GM18909 (cell line): ENCODE measurements around the gene REXO1.
"Not testable (repeated sequence)": the region's sequence is repeated elsewhere in the genome, so short reads cannot be mapped to it uniquely, and the experiment has no call there.

ENCODE experiments used
- ATAC-seq: cut with Tn5 transposase; IDR thresholded peaks from one replicate; pipeline ENCODE4 v1.9.1; 2021; ENCODE audit warnings: mild to moderate bottlenecking; ENCODE audit not compliant: unreplicated experiment, poor library complexity

Gene REXO1

DNA sequence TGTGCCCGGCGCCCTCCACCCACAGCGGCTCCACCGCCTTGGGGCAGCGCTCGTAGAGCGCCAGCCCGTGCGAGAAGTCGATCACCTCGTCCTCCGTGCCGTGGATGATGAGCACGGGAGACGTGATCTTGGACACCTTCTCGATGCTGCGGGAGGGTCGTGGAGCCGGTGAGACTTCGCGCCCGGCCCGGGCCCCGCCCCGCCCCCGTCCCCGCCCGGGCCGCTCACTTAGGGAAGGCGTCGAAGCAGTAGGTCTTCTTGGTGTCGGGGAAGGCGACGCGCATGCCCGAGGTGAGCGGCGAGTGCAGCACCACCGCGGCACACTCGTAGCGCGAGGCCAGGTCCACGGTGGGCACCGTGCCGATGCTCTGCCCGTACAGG lies 29.0 kb upstream of the REXO1 start:
- not testable (repeated sequence) for ATAC-seq

DNA sequence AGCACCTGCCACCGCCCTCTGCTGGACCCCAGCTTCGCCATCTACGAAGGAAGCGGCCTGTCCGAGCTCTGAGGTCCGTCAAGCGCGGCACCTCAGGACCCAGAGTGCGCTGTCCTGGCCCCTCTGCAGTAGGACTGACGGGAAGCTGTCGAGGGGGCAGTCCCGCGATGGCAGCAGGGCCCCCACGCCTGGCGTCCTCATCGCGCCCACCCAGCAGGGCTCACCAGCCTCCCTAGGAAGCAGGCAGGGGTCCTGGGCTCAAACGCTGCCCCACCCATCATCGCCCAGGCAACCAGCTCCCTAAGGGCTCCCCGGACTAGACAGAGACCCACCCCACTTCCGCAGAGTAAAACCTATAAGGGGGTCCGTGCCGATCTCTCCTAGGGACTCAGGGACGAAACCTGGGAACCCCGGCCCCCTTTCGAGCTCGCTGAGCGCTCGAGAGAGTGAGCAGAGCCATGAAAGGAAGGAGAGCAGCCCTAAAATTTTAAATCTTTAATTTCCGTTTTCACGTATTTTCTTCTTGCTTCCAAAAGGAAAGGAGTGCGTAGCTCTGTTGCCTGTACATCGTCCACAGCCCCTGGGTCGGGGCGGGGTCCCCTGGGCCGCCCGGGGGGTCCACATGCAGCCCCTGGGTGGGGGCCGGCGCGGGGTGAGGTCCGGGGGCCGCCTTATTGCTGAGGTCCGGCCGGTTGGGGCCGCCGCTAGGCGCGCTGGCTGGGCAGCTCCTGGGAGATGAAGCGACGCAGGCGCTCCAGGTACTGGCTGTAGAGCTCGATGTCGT lies 28.4 kb upstream of the REXO1 start:
- ATAC-seq = not testable (repeated sequence)

DNA sequence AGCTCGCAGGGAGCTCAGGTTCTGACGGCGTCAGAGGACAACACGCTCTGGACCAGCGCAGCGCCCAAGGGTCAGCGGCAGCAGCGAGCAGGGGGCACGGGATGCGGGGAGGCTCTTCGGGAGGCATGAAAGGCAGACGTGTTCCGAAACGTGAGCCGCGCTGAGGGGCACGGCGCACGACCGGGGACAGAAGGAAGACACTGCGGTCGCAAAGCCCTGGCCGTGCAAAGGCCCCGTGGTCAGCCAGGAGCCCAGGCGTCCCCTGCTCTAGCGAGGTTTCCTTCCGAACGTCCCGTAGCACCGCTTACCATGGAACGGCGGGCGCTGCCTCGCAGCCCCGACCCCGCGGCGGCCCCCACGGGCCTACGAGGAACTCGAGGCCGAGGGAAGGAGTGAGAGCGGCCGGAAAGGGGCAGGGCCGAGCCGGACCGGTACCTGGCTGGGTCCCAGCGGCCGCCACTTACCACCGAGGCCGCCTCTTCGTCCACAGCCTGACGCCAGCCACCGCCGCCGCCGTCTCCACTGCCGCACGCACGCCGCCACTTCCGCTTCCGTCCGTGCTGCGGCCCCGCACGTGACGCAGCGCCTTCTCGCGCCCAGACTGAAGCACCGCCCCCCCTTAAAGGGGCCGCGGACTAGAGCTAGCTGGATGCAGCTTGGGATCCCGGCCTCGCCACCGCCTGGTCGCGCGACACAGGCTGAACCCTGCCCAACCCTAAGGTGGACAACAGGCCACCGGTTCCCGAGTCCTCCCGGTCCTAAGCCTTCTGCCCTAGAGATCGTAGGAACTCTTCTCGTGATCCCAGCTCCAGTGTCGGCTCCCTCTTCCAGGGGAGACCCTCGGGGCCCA lies 27.6 kb upstream of the REXO1 start:
- ATAC-seq = peak; percentile 87

DNA sequence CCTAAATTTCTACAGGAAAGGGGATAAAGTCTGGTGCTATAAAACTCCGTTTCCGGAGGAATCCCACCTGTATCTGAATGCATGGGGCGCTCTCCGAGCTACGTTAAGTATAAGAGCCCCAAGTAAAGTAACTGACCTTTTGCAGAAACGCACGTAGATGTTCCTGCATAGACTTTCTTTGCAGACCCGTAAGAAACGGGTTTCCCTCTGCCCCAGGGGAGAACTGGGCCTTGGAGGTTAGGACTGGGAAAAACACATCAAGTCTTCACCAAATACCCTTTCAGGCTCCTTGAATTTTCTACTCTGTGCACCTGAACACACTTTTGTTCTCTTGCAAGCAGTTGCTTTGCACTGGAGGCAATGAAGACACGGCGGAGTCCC lies 27.0 kb upstream of the REXO1 start:
- ATAC-seq = not testable (repeated sequence)

DNA sequence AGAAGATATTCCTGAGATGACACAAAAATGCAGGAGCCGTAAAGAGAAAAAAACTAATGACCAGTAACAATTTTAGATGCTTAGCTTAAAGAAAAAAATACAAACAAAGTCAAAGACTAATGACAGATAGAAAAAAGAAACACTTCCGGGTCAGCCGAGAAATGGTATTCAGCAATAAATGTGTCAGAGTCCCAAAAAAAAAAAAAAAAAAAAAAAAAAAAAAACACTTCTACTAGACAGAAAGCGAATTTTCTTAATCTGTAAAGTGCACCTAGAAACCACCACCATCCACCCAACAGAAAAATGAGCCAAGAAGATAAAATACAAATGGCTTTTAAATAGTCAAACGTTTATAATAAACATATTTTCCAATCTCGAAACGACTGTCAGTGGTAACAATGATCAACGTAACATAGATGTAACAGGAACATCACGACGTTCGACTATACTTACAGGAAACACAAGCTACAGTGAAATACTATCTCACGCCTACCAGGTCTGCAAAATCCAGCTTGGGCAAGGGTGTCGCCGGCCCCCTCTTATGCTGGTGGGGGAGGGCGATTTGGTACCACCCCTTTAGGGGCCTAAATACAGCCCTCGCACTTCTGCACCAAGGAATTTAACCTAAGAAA lies 26.4 kb upstream of the REXO1 start:
- ATAC-seq = no peak

DNA sequence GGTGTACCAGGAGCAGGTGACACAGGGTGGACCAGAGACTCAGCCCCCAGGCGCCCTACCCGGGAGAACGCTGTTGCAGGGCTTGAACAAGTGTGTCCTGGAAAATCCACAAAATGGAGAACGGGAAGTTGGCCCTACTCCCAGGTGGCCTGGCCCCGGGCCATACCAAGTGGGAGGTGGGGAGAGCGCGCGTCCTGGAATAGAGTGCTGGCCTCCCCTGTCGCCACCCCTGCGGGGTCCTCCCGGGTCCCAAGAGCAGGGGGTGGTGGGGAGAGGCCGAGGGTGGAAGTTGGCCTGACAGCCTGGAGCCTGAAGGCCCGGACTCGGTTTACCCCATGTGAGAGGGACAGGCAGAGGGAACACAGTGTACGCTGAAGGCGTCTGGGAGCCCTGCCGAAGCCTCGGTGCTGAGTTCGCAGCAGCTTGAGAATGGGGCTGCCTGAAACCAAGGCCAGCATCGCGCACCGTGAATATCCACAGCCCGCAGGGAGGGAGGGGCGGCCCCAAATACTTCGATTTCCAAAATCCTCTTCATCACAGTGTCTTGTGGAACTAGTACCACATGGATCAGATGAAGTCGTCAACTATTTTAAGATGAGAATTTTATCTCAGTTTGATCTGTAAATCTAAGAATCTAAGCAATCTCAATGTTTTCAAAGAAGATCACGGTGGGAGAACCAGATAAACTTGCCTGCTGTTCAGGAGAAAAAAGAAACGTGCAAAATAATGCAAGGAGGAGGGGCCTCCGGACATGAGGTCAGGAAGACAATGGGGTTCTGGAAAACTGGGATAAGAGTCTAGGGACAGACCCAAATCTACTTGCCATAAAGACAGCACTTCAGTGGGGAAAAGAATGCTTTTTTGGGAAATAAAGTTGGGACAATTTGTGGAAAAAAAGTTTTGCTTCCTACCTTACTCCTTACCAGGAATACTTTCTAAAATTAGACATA lies 25.5 kb upstream of the REXO1 start:
- ATAC-seq = no peak

DNA sequence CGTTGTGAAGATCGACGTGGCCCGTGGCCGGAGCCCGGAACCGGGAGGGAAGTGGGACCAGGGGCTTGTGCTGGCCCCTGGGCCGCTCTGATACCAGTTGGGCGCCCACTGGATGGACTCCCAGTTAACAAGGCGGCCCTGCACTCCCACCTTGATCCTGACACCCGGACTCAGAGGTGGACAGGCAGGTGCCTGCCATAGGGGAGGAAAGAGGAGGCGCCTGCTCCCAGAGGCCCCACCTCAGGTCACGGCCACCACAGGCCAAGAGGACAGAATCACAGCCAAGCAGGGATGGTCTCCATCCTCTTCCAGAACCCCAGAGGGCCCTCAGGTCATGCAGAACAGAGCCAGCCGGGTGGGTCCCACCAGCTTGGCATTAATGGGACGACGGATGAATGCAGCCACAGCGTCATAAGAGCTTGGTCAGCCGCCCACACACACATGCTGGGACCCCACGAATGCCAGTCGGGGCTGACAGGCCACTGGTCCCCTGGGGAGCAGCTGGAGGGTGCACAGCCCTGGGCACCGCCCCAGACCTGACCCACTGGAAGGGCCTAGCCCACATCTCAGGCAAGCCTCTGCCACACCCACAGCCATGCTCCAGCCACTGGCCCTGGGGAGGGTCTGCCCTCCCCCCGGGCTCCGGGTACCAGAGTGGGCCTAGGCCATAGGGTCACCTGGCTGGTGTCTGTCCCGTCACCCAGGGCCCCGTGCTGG lies 24.7 kb upstream of the REXO1 start:
- no peak for ATAC-seq

DNA sequence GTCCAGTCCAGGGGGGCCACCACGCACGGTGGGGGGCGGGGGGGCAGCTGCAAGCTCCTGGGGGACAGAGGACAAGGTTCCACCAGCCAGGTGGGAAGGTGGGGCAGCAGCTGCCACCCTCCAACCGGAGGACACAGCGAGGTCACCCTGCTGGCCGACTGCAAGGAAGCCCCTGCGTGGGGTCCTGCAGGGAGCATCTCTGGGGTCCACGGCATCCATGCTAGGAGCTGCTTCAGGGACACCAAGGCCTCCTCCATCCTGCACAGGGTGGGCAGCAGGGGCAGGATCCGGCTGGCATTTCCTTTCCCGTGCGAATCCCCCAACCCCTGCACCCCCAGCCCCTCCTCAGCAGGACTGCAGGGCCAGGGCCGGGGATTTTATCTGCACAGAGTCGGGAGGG lies 23.3 kb upstream of the REXO1 start:
- no peak for ATAC-seq

DNA sequence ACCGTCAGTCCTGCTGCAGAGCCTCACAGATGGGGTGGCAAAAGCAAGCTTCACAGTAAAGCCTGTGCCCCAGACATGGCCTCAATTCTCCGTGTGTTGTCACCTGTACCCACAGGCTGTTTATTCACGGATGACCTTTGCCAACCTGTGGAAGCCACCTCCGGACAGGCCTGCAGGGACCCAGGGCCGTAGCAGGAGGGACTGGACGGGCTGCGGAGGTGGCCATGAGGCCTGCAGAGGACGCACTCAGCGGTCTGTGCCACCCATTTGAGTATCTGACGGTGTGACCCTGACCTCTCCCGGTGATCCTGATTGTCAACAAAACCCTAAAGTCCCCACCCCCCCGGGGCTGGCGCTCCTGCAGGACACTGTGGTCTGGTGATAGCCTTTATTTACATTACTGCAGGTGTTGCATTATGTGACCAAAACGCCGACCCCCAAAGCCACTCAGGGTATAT lies 22.9 kb upstream of the REXO1 start:
- ATAC-seq = no peak

DNA sequence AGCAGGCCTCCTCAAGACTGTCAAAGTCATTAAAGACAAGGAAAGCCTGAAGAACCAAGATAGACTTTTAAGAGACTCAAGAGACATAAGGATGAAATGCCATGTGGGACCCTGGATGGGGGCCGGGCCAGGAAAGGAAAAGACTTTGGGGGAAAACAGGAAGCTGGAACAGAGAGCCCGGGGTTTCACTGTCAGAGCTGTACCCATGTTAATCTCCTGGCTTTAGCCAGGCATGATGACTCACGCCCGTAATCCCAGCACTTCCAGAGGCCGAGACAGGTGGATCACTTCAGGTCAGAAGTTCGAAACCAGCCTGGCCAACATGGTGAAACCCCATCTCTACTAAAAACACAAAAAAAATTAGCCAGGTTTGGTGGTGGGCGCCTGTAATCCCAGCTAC lies 20.7 kb upstream of the REXO1 start:
- ATAC-seq = no peak

DNA sequence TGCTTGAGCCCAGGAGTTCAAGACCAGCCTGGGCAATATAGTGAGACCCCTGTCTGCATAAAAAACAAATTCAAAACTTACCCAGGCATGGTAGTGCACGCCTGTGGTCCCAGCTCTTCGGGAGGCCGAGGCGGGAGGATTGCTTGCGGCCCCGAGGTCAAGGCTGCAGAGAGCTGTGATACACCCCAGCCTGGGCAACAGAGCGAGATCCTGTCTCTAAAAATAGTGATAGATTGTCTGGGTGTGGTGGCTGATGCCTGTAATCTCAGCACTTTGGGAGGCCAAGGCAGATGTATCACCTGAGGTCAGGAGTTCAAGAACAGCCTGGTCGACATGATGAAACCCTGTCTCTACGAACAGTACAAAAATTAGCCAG lies 19.1 kb upstream of the REXO1 start:
- no peak for ATAC-seq

DNA sequence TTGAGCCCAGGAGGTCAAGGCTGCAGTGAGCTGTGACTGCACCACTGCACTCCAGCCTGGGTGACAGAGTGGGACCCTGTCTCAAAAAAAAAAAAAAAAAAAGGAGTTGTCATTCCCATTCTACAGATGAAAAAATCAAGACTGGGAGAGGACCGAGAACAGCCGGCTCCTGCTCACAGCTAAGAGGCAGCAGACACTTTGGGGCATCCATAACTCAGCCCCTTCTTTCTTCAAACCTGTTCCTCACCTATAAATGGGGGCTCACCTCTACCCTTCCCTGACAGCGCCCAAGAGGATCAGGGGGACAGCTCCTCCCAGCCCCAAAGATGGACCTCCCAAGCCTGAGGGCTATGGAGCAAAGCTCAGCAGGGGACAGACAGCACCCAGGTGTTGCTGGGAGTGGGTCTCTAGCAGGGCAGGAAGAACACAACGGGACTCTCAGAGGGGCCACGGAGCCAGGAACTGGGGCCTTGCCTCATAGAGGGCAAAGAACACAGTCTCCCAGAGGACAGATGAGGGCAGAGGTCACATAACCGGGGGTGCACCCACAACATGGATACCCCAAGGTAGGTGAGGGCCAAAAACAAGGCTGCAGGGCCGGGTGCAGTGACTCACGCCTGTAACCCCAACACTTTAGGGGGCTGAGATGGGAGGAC lies 18.5 kb upstream of the REXO1 start:
- ATAC-seq = no peak

DNA sequence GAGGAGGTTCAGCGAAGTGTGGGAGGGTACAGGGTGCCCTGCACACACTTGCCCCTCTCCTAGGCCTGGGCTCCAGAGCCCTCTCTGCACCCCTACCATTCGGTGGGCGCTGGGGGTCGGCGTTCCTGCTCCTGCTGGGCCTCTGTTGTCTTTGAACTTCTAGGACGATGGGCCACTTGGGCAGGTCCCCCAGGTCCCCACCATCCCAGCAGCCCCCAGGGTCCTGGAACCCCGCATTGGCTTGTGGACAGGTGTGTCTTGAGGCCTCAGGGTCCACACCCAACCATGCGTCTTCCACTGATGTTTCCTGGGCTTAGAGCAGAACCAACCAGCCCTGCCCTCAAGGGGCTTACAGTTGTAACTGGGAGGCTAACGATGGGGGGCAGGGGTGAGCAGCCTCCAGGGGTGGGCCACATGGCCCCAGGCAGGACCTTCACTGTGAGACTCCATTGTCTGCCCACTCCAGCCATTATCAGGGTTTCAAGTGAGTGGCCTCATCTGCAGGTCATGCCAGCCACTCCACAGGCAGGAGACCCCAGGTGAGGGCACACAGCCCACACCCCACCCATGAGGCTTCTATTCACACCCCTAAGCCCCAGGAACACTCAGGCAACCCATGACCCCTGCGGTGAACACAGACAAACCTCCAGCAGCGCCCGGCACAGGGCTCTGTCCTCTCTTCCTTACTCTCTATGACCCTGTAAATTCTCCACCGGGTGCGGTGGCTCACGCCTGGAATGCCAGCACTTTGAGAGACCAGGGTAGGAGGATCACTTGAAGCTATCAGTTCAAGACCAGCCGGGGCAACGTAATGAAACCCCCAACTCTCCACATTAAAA lies 17.1 kb upstream of the REXO1 start:
- no peak for ATAC-seq

DNA sequence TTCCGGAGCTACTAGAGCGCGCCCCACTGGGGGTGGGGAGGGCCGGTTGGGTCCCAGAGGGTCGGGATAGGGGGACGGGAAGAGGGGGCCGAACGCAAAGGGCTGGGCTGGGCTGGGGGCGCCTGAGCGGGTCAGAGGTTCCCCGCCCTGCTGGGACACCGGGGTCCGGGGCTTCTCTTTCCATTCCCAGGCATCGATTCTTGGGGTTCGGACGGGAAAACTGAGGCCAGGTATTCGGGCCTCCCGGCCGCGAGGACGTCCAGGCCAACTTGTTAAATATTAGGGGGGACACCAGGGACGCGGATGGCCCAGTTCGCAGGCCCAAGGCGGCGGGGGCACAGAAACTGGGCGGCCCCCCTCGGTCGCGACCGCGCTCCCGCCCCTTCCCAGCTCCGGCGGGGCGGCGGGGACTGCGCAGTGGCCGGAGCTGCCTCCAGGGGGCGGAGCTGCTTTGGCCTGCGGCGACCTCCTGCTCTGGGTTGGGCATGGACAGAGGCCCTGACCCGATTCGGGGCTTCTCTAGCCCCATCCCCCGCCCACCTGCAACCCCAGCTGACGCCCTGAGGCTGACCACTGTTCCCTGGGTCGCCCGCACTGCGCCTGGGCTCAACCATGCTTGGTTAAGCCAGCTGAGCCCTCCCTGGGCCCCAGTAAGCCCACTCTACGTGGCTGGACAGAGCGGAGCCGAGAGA lies 16.3 kb upstream of the REXO1 start:
- ATAC-seq = no peak

DNA sequence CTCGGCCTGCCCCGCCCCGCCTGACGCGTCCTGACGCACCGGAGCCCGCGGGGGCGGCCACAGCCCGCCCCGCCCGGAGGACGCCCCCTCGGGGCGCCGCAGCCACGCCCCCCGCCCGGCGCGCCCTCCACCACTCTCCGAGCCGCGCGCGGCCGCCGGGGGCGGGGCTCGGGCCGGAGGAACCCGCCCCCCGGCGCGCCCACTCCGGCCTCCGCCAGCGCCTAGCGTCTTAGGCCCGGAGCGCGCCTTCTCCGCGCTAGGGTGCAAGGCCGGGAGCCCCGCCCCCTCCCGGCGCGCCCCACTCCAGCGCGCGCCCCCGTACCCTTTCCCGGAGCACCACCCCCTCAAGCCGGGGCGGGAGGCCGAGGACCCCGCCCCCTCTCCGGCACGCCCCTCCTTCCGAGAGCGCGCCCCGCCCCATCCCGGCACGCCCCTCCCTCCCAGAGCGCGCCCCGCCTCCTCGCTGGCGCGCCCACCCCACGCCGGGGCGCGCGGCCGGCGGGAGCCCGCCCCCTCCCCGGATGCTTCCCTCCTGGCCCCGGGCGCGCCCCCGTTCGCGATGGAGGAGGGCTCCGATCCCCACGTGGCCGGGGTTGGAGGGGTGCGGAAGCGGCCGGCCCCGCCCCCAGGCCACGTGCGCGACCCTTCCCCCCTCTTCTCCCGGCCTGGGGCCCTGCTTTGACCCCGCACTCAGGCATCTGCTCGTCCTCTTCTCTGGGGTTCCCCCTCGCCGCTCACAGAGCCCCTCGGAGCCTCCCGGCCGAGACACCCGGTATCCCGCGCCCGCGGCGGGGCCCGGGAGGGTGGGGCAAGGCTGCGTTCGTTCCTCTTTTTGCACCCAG lies 15.6 kb upstream of the REXO1 start:
- ATAC-seq = peak; percentile 60

DNA sequence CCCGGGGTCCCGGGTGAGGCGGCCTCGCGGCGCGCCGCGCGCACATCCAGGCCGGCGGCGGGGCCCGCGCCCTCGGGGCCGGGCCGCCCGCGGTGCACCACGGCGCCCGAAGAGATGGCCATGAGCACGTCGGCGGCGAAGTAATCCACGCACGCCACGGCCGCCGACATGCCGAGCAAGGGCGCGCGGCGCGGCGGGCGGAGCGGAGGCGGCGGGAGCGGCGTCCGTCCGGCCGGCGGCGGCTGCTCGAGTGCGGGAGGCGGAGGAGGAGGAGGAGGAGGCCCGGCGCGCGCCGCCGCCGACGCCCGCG lies 15.0 kb upstream of the REXO1 start, which contains the start of gene KLF16:
Gene KLF16, minus strand, starts transcription at position 252 of the 310 bp plus-strand sequence. Its CDS starts 82 bp downstream, at position 170.
- peak; percentile 7 for ATAC-seq
